Stimulated activated CD8-positive, alpha-beta memory T cell treated with anti-CD3 and anti-CD28 coated beads, Interleukin-2, amount 100 ng/mL, for 1 hour (primary cell): ENCODE measurements around the gene HIP1.
A peak's percentile ranks its signal among the peaks of the same experiment; 100 is the strongest.
"Not testable (repeated sequence)": the region's sequence is repeated elsewhere in the genome, so short reads cannot be mapped to it uniquely, and the experiment has no call there.

Source experiments
- DNase-seq, 2 donors: peaks; one replicate each; pipeline ENCODE4 v3.0.0-alpha.2; 2020; ENCODE audit warnings: low read depth in 2 of 2

Gene HIP1

DNA sequence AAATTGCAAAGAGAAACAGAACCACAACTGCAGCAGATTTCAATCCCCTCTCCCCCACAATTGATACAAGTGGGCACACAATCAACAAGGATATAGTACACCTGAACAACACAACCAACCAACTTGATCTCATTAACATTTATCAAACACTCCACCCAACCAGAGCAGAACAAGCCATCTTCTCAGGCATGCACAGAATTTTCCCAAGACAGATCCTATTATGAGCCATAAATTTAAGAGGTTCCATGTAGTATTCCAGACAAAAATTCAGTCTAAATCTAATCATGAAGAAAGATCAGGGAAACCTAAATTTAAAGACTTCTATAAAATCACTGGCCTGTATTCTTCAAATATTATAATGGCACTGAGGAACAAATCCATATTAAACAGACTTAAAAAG, 217.0 kb downstream of the HIP1 start:
- not testable (repeated sequence) for DNase-seq

DNA sequence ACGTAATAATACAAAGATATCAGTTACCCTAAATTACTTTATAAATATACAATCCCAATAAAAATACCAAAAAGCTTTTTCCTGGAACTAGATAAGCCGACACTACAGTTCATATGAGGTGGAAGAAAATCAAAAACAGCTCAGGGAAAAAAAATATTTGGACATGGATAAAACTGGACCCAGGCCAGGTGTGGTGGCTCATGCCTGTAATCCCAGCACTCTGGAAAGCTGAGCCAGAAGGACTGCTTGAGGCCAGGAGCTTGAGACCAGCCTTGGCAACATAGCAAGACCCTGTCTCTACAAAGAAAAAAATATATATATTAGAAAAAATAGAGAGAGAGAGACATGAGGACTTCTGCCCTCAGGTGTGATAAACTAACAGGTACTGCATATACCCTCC, 219.9 kb downstream of the HIP1 start:
- not testable (repeated sequence) for DNase-seq

DNA sequence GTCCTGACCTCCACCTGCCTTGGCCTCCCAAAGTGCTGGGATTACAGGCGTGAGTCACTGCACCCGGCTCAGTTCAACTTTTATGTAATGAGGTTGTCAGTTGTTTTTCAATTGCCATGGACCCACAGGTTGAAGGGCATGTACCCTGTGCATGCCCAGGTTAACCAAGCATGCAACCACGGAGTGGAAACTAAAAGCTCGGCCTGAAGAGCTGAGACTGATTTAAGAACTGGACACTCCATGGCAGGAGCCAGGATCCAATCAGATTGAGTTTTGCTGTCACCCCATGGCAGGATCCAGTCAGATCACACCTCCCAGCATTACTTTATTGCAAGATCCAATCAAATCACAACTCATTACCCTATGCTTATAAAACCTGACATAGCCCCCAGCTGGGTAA, 229.7 kb downstream of the HIP1 start:
- not testable (repeated sequence) for DNase-seq

DNA sequence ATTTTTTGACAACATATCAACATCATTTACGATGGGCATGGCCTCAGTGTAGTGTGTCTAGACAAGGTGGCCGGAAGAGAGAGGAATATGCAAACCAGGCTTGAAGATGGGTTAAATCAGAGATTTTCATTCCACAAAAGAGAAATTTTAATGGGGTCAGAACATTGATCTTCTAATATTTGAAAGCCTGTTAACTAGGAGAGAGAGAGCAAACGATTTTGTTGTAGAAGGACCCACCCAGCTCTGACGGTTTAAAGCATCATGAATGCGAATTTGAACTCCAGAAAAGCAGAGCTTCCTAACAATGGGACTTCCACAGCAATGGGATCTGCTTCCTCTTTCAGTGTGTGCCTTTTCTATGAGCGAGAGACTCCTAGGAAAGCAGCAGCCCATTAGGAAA, 246.7 kb downstream of the HIP1 start, which contains the start of gene SPDYE5:
Gene SPDYE5 (plus strand): TSS at position 301 of the 400 bp plus-strand sequence. CDS start 1,728 bp downstream, outside the sequence.
- not testable (repeated sequence) for DNase-seq

DNA sequence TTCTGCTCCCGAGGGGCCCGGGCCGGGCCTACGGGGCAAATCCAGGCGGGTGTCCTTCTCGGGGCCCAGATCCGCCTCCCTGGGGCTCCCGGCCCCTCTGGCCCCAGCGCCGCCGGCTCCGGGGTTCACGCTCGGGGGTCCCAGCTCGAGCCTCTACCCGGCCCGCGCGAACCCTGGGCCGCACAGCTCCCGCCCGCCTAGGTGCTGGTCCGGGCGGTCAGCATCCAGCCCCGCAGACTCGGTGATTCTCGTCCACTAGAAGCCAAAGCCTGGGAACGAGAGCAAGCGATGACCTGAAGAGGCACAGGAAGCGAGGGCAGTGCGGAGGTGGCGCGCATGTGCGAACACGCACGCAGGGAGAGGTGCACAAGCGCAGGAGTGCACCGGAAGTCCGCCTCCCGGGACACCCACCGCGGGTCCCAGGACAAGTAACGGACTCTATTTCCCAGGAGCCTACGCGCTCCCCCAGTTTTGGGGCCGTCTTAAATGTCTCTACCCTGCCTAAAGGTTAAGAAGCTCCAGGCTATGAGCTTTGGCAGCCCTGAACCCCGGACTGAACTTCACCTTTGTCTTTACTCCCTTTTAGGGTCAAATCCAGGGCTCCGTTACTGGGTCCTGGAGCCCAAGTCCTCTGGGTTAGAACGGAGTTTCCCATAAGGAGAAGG, 252.6 kb downstream of the HIP1 start, which contains the start of gene POM121C:
Gene POM121C (minus strand): TSS at position 321 of the 665 bp plus-strand sequence. CDS start 44,803 bp downstream, outside the sequence.
- DNase-seq = peak; percentile 60 to 69

DNA sequence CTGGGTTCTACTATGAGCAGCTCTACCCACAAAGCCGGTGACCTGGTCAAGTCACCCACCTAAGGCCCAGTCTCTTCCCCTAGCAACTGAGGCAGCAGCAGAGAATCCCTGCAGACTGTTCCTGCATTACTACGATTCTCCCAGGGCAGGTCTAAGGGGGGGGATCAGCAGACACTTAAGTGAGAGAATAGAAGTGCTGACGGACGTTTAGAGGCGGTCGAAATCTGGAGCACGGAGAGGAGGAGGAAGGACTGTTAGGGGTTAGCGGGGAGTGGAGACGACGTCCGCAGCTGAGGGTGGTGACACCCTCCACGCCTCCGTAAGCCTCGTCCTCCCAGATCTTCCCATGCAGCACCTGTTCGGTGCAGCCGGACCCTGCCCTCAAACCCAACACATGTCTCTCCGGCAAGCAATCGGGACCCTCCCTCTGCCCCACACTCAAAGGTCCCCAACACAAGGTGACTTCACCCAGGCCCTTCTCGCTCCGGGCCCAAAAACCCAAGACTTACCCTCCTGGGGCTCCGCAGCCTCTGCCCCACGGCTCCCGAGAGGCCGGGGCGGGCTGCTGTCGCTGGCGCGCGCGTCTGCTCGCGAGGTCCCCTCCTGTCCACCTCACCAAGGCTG, 253.3 kb downstream of the HIP1 start:
- DNase-seq = not testable (repeated sequence)
